ENCODE results near the gene GAB2.

The GAB2 gene

DNA sequence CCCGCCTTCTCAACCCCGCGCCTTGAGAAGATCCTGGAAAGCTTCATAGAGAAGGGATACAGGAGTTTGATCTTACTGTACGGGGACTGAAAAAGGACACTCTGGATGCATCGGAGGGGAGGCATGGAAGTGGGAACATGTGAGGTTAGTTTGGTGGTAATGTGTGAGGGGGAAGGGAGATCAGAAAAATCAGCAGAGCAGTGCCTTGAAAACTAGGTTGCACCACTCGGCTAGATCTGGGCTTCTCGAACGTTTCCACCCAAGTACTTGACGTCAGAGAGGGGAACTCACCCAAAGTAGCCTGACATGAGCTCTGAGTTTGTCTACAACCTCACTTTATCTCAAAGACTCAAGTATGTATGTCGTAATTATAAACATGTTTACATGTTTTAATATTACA lies 214.4 kb downstream of the GAB2 start:
- TF ChIP-seq Cebpa-rat (IDR thresholded peaks at IDR 0.05), result 0 out of 22 replicates have a peak, but pooled peaks of 1 of the 11 experiments have one; percentile 6
- Histone ChIP-seq H3K27ac (peak overlapping the region in 10 of 11 experiments; percentile 24 to 87 (median 77); a peak in 21 of 22 replicates), H3K4me1 (peaks cover 27 to 39% (median 36%) of the 10 kb centered on the region in 10 experiments), H4K20me1 (peaks cover 0 to 57% (median 0%) of the 10 kb centered on the region in 11 experiments; a peak in 6 of 22 replicates), H3K4me3 (peak overlapping the region in 3 of 10 experiments; percentile 9 to 22 (median 16); a peak in 4 of 20 replicates), H3K36me3 (peaks cover 0 to 80% (median 10%) of the 10 kb centered on the region in 11 experiments; a peak in 12 of 22 replicates), H3K4me2 (peak overlapping the region; percentile 76 to 97 (median 86)), H3K27me3 (no peaks in the 10 kb centered on the region), H3K9ac (peak overlapping the region in 9 of 11 experiments; percentile 23 to 77 (median 66); a peak in 17 of 22 replicates), H3K9me3 (replicated peaks in 1 of 11) (no peaks in the 10 kb centered on the region)

- peak in 5 of 11 experiments; percentile 16 to 67 (median 59); a peak in 4 of 22 replicates for TF ChIP-seq Cebpa-rat (IDR thresholded peaks at IDR 0.05)
- Histone ChIP-seq H3K4me2 (peak overlapping the region; percentile 76 to 97 (median 86)), H4K20me1 (peaks cover 0 to 57% (median 0%) of the 10 kb centered on the region in 11 experiments; a peak in 6 of 22 replicates), H3K9me3 (replicated peaks in 1 of 11) (no peaks in the 10 kb centered on the region), H3K27ac (peak overlapping the region in 10 of 11 experiments; percentile 24 to 87 (median 77); a peak in 21 of 22 replicates), H3K4me1 (peaks cover 27 to 39% (median 36%) of the 10 kb centered on the region in 10 experiments), H3K36me3 (peaks cover 0 to 80% (median 10%) of the 10 kb centered on the region in 11 experiments; a peak in 12 of 22 replicates), H3K4me3 (peak overlapping the region in 3 of 10 experiments; percentile 9 to 22 (median 16); a peak in 4 of 20 replicates), H3K9ac (peak overlapping the region in 9 of 11 experiments; percentile 23 to 77 (median 66); a peak in 19 of 22 replicates), H3K27me3 (no peaks in the 10 kb centered on the region)
Observed at GRCh38 chr11:78202733-78203167, 214.9 kb downstream of the GAB2 start.

DNA sequence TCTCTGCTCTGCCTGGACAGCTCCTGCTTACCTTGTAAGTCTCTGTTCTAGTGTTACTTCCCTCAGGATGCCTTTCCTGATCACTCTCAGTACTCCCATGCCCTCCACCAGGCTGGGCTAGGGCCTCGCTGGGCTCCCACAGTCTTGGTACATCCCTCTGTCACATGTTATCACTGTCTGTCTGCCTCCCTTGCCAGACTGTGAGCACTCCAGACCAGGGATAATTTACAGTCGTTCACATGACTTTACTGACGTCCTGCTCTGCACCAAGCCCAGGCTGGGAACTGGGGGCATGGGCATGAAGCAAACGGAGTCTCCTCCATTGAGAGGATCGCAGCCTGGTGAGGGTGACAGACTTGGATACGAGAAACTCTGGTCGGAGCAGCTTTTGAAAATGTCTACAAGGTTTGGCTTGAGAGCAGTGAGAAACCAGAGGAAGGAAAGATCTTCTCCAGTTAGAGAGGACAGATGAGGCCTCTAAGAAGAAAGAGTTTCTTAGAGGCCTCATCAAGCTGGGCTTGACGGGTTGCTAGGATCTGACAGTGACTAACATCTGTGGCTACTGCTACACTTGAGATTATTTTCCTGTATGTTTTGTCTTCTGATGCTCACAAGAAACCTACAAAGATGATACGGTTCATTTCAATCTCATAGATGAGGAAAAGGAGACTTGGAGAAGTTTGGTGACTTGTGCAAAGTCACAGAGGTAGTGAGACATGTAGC lies 216.4 kb downstream of the GAB2 start:
- Histone ChIP-seq H3K4me1 (peaks cover 32 to 45% (median 36%) of the 10 kb centered on the region in 10 experiments), H3K27ac (peak overlapping the region in 8 of 11 experiments; percentile 69 to 87 (median 78); a peak in 17 of 22 replicates), H4K20me1 (peaks cover 0 to 58% (median 0%) of the 10 kb centered on the region in 11 experiments; a peak in 7 of 22 replicates), H3K27me3 (no peaks in the 10 kb centered on the region), H3K9ac (peak overlapping the region in 7 of 11 experiments; percentile 18 to 76 (median 44); a peak in 11 of 22 replicates), H3K36me3 (peaks cover 0 to 78% (median 10%) of the 10 kb centered on the region in 11 experiments; a peak in 12 of 22 replicates), H3K9me3 (replicated peaks in 1 of 11) (no peaks in the 10 kb centered on the region), H3K4me2 (peak overlapping the region; percentile 76 to 97 (median 86)), H3K4me3 (no peak overlapping the region)
- TF ChIP-seq Cebpa-rat (IDR thresholded peaks at IDR 0.05), result no peak

DNA sequence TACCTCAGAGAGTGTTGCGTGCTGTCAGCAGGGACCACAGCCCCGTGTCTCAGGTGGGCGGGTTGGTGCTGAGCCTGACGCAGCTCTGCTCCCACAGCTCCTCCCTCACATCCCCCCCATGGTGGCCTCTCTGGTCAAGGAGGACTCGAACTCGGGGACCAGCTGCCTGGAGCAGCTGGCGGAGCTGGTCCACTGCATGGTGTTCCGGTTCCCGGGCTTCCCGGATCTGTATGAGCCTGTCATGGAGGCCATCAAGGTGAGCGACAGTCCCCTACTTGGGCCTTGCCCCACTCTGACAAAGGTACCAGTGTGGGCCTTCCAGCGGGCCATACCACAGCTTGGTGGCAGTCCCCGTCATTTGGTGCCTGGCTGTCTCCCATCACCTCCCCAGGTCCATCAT lies 217.1 kb downstream of the GAB2 start:
- H3K9ac ChIP-seq, result peak overlapping the region in 4 of 11 experiments; percentile 18 to 76 (median 27); a peak in 2 of 22 replicates
- H3K4me1 ChIP-seq, result peaks cover 32 to 47% (median 38%) of the 10 kb centered on the region in 10 experiments
- H4K20me1 ChIP-seq, result peaks cover 0 to 64% (median 0%) of the 10 kb centered on the region in 11 experiments; a peak in 7 of 22 replicates
- H3K9me3 ChIP-seq (replicated peaks in 1 of 11), result no peaks in the 10 kb centered on the region
- H3K4me2 ChIP-seq, result peak overlapping the region in 6 of 11 experiments; percentile 78 to 92 (median 82); a peak in 5 of 22 replicates
- H3K27ac ChIP-seq, result peak overlapping the region in 8 of 11 experiments; percentile 69 to 87 (median 78); a peak in 15 of 22 replicates
- H3K36me3 ChIP-seq, result peaks cover 0 to 78% (median 10%) of the 10 kb centered on the region in 11 experiments; a peak in 12 of 22 replicates
- no peak overlapping the region for H3K4me3 ChIP-seq
- no peak for TF ChIP-seq Cebpa-rat (IDR thresholded peaks at IDR 0.05)
- no peaks in the 10 kb centered on the region for H3K27me3 ChIP-seq

GRCh38 chr11:78200061-78200460 lies 217.6 kb downstream of the GAB2 start:
- Histone ChIP-seq H3K9me3 (replicated peaks in 1 of 11) (no peaks in the 10 kb centered on the region), H4K20me1 (peaks cover 0 to 69% (median 0%) of the 10 kb centered on the region in 11 experiments; a peak in 7 of 22 replicates), H3K4me3 (no peak overlapping the region), H3K27ac (peak overlapping the region in 3 of 11 experiments; percentile 76 to 86 (median 78); a peak in 5 of 22 replicates), H3K4me1 (peaks cover 32 to 52% (median 42%) of the 10 kb centered on the region in 10 experiments), H3K36me3 (peaks cover 0 to 78% (median 10%) of the 10 kb centered on the region in 11 experiments; a peak in 12 of 22 replicates), H3K27me3 (no peaks in the 10 kb centered on the region), H3K4me2 (no peak overlapping the region), H3K9ac (no peak overlapping the region)
- no peak for TF ChIP-seq Cebpa-rat (IDR thresholded peaks at IDR 0.05)

GRCh38 chr11:78199653-78200015 lies 218.0 kb downstream of the GAB2 start:
- no peak overlapping the region for H3K9ac ChIP-seq
- peaks cover 32 to 54% (median 45%) of the 10 kb centered on the region in 10 experiments for H3K4me1 ChIP-seq
- peaks cover 0 to 78% (median 10%) of the 10 kb centered on the region in 11 experiments; a peak in 12 of 22 replicates for H3K36me3 ChIP-seq
- peak overlapping the region in 3 of 11 experiments; percentile 76 to 86 (median 78); a peak in 4 of 22 replicates for H3K27ac ChIP-seq
- no peak for TF ChIP-seq Cebpa-rat (IDR thresholded peaks at IDR 0.05)
- no peak overlapping the region for H3K4me3 ChIP-seq
- no peaks in the 10 kb centered on the region for H3K27me3 ChIP-seq
- no peak overlapping the region for H3K4me2 ChIP-seq
- H3K9me3 ChIP-seq (replicated peaks in 1 of 11), result no peaks in the 10 kb centered on the region
- H4K20me1 ChIP-seq, result peaks cover 0 to 73% (median 0%) of the 10 kb centered on the region in 11 experiments; a peak in 7 of 22 replicates

DNA sequence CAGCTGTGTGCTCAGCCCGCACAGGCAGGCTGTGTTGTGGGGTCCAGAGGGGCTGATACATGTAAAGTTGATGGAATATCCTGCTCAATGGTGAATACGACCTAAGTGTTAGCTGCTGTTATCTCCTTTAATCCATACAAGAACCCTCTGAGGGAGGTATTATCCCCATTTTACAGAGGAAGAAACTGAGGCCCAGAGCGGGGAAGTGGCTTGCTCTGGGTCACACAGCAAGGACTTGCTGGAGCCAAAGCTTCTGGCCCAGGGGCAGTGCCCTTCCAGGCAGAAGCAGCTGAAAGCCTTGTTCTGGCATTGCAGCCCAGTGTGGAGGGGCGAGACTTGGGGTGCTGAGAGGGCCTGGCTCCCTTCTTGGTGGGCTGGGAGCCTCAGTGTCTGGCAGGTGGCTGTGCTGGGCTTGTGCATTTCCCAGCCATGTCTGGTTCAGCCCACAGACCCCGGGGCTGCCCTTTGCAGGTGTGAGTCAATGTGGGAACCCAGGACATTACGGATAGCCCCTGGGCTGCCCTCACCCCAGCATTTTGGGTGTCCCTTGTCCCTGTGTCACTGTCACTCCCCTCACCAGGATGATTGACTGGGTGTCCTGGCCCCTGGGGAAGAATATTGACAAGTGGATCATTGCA lies 218.5 kb downstream of the GAB2 start:
- no peak overlapping the region for H3K9ac ChIP-seq

GRCh38 chr11:78197816-78198215 lies 219.8 kb downstream of the GAB2 start:
- Histone ChIP-seq H3K9ac (no peak overlapping the region), H3K9me3 (replicated peaks in 1 of 11) (no peaks in the 10 kb centered on the region), H3K36me3 (peaks cover 0 to 82% (median 10%) of the 10 kb centered on the region in 11 experiments; a peak in 12 of 22 replicates), H3K4me1 (peaks cover 35 to 59% (median 47%) of the 10 kb centered on the region in 10 experiments), H3K4me2 (no peak overlapping the region), H4K20me1 (peaks cover 0 to 80% (median 0%) of the 10 kb centered on the region in 11 experiments; a peak in 7 of 22 replicates), H3K27ac (no peak overlapping the region), H3K27me3 (no peaks in the 10 kb centered on the region), H3K4me3 (no peak overlapping the region)
- TF ChIP-seq Cebpa-rat (IDR thresholded peaks at IDR 0.05), result no peak

More for the DNA sequence above, 218.5 kb downstream of the GAB2 start:
- peaks cover 0 to 78% (median 10%) of the 10 kb centered on the region in 11 experiments; a peak in 12 of 22 replicates for H3K36me3 ChIP-seq
- H3K27me3 ChIP-seq, result no peaks in the 10 kb centered on the region
- H4K20me1 ChIP-seq, result peaks cover 0 to 77% (median 0%) of the 10 kb centered on the region in 11 experiments; a peak in 7 of 22 replicates
- no peaks in the 10 kb centered on the region for H3K9me3 ChIP-seq (replicated peaks in 1 of 11)
- H3K27ac ChIP-seq, result peak overlapping the region in 2 of 11 experiments; percentile 76 to 78; a peak in 1 of 22 replicates
- H3K4me2 ChIP-seq, result no peak overlapping the region
- no peak for TF ChIP-seq Cebpa-rat (IDR thresholded peaks at IDR 0.05)
- H3K4me3 ChIP-seq, result no peak overlapping the region
- H3K4me1 ChIP-seq, result peaks cover 33 to 55% (median 45%) of the 10 kb centered on the region in 10 experiments
